IPS-20b (cell line): ENCODE results near the gene CPN1.
A peak's percentile ranks its signal among the peaks of the same experiment; 100 is the strongest.

Experiments used
- H3K27ac ChIP-seq: one replicate; pipeline ENCODE4 v1.5.1; 2013; ENCODE audit warnings: low read length
- H3K27me3 ChIP-seq: 2 replicates; pipeline ENCODE4 v1.6.1; 2013; ENCODE audit warnings: mild to moderate bottlenecking, low read length, inconsistent platforms; ENCODE audit not compliant: insufficient read depth
- H3K36me3 ChIP-seq: 2 replicates; pipeline ENCODE4 v1.6.1; 2013; ENCODE audit warnings: low read depth, mild to moderate bottlenecking, inconsistent platforms, low read length, moderate library complexity; ENCODE audit not compliant: insufficient read depth
- H3K4me1 ChIP-seq: 2 replicates; pipeline ENCODE4 v1.6.1; 2013; ENCODE audit warnings: mild to moderate bottlenecking, control low read depth, inconsistent platforms, low read length, moderate library complexity; ENCODE audit not compliant: insufficient read depth
- H3K4me3 ChIP-seq: 2 replicates; pipeline ENCODE4 v1.5.1; 2013; ENCODE audit warnings: mild to moderate bottlenecking, low read length, inconsistent platforms
- H3K9ac ChIP-seq: 2 replicates; pipeline ENCODE4 v1.6.1; 2013; ENCODE audit warnings: low read depth, mild to moderate bottlenecking, inconsistent platforms, low read length, moderate library complexity
- H3K9me3 ChIP-seq: 2 replicates; pipeline ENCODE4 v1.6.1; 2013; ENCODE audit warnings: mild to moderate bottlenecking, low read depth, low read length, inconsistent platforms; ENCODE audit not compliant: insufficient read depth

The CPN1 gene

GRCh38 chr10:100075426-100076220, 6.0 kb downstream of the CPN1 start:
- H3K9me3 ChIP-seq: no peaks in the 10 kb centered on the region
- no peak overlapping the region for H3K27ac ChIP-seq
- no peaks in the 10 kb centered on the region for H3K4me1 ChIP-seq
- H3K27me3 ChIP-seq: no peaks in the 10 kb centered on the region
- H3K4me3 ChIP-seq: no peak overlapping the region
- no peak overlapping the region for H3K9ac ChIP-seq
- H3K36me3 ChIP-seq: no peaks in the 10 kb centered on the region

GRCh38 chr10:100072514-100072913, 9.2 kb downstream of the CPN1 start:
- H3K27ac ChIP-seq: no peak overlapping the region

GRCh38 chr10:100071529-100071928, 10.1 kb downstream of the CPN1 start:
- no peak overlapping the region for H3K27ac ChIP-seq
- H3K36me3 ChIP-seq: no peaks in the 10 kb centered on the region
- H3K9me3 ChIP-seq: no peaks in the 10 kb centered on the region
- no peaks in the 10 kb centered on the region for H3K27me3 ChIP-seq
- H3K4me3 ChIP-seq: no peak overlapping the region
- no peak overlapping the region for H3K9ac ChIP-seq
- no peaks in the 10 kb centered on the region for H3K4me1 ChIP-seq

More at GRCh38 chr10:100072514-100072913, 9.2 kb downstream of the CPN1 start:
- Histone ChIP-seq H3K9me3 (no peaks in the 10 kb centered on the region), H3K4me1 (no peaks in the 10 kb centered on the region), H3K9ac (no peak overlapping the region), H3K27me3 (no peaks in the 10 kb centered on the region), H3K36me3 (no peaks in the 10 kb centered on the region), H3K4me3 (no peak overlapping the region)

- H3K4me3 ChIP-seq: no peak overlapping the region
- no peaks in the 10 kb centered on the region for H3K27me3 ChIP-seq
- no peak overlapping the region for H3K9ac ChIP-seq
- H3K27ac ChIP-seq: no peak overlapping the region
- H3K36me3 ChIP-seq: no peaks in the 10 kb centered on the region
- H3K9me3 ChIP-seq: no peaks in the 10 kb centered on the region
- no peaks in the 10 kb centered on the region for H3K4me1 ChIP-seq
Observed at GRCh38 chr10:100067466-100067865, 14.2 kb downstream of the CPN1 start.

GRCh38 chr10:100065084-100065660, 16.5 kb downstream of the CPN1 start:
- Histone ChIP-seq H3K9ac (no peak overlapping the region), H3K4me1 (no peaks in the 10 kb centered on the region), H3K9me3 (no peaks in the 10 kb centered on the region), H3K4me3 (no peak overlapping the region), H3K27me3 (no peaks in the 10 kb centered on the region), H3K27ac (no peak overlapping the region), H3K36me3 (no peaks in the 10 kb centered on the region)

GRCh38 chr10:100061401-100061800, 20.3 kb downstream of the CPN1 start:
- Histone ChIP-seq H3K4me1 (no peaks in the 10 kb centered on the region), H3K27me3 (no peaks in the 10 kb centered on the region), H3K36me3 (no peaks in the 10 kb centered on the region), H3K27ac (no peak overlapping the region), H3K4me3 (no peak overlapping the region), H3K9ac (no peak overlapping the region), H3K9me3 (no peaks in the 10 kb centered on the region)

GRCh38 chr10:100057948-100058347, 23.7 kb downstream of the CPN1 start:
- Histone ChIP-seq H3K9me3 (0 out of 2 replicates have a peak, but pooled peaks cover 5% of the 10 kb centered on the region), H3K27ac (no peak overlapping the region), H3K4me3 (no peak overlapping the region), H3K9ac (no peak overlapping the region), H3K36me3 (no peaks in the 10 kb centered on the region), H3K27me3 (no peaks in the 10 kb centered on the region), H3K4me1 (no peaks in the 10 kb centered on the region)

GRCh38 chr10:100053686-100054460, 27.8 kb downstream of the CPN1 start:
- 0 out of 2 replicates have a peak, but pooled peaks cover 5% of the 10 kb centered on the region for H3K9me3 ChIP-seq

GRCh38 chr10:100046021-100046486, 35.6 kb downstream of the CPN1 start:
- no peaks in the 10 kb centered on the region for H3K9me3 ChIP-seq
- H3K27ac ChIP-seq: no peak overlapping the region
- H3K36me3 ChIP-seq: no peaks in the 10 kb centered on the region
- no peak overlapping the region for H3K4me3 ChIP-seq
- peak overlapping the region; percentile 29; the same call in 1 of the 2 replicates for H3K9ac ChIP-seq
- H3K27me3 ChIP-seq: no peaks in the 10 kb centered on the region
- peaks cover 19% of the 10 kb centered on the region for H3K4me1 ChIP-seq

More at GRCh38 chr10:100053686-100054460, 27.8 kb downstream of the CPN1 start:
- Histone ChIP-seq H3K9ac (no peak overlapping the region), H3K36me3 (no peaks in the 10 kb centered on the region), H3K27ac (no peak overlapping the region), H3K4me3 (no peak overlapping the region), H3K27me3 (no peaks in the 10 kb centered on the region), H3K4me1 (no peaks in the 10 kb centered on the region)

- Histone ChIP-seq H3K36me3 (no peaks in the 10 kb centered on the region), H3K27ac (no peak overlapping the region), H3K9me3 (no peaks in the 10 kb centered on the region), H3K4me1 (peaks cover 19% of the 10 kb centered on the region), H3K27me3 (no peaks in the 10 kb centered on the region), H3K4me3 (no peak overlapping the region), H3K9ac (peak overlapping the region; percentile 29; the same call in 1 of the 2 replicates)
Observed at GRCh38 chr10:100045592-100045991, 36.1 kb downstream of the CPN1 start.

- no peaks in the 10 kb centered on the region for H3K27me3 ChIP-seq
- H3K9me3 ChIP-seq: no peaks in the 10 kb centered on the region
- no peak overlapping the region for H3K27ac ChIP-seq
- H3K36me3 ChIP-seq: no peaks in the 10 kb centered on the region
- H3K4me3 ChIP-seq: no peak overlapping the region
- H3K9ac ChIP-seq: peak overlapping the region; percentile 13; the same call in 1 of the 2 replicates
- H3K4me1 ChIP-seq: peaks cover 19% of the 10 kb centered on the region
Observed at GRCh38 chr10:100043796-100044195, 37.9 kb downstream of the CPN1 start.
